NOMO-1 (cell line): Measurements from ENCODE around the gene ZNF207.
A peak's percentile ranks its signal among the peaks of the same experiment; 100 is the strongest.
"Not testable (repeated sequence)": the region's sequence is repeated elsewhere in the genome, so short reads cannot be mapped to it uniquely, and the experiment has no call there.

Experiments used
- DNase-seq, 2 experiments: peaks; one replicate each; lab custom pipeline; 2025; ENCODE audit not compliant: unreplicated experiment in 2 of 2; lab: John Stamatoyannopoulos, UW

Gene ZNF207

GRCh38 chr17:32333187-32333586, 16.8 kb upstream of the ZNF207 start:
- DNase-seq: no peak

DNA sequence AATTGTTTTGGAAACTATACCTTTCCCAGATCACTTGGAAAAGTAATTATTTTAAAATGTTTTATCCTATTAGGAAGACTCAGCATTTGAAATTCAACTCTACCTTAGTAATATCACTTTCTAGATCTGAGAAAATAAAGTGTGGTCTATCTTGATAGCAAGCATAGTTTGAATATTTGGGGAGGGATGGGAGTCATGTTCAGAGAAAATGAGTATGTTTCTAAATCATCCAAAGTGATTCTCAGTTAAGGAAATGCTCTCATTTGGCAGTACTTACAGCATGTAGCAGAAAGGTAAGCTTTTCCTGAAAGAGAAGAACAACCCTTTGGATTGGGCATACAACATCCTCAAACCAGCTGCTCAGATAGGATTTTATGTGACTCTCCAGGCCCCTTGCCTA, 14.9 kb upstream of the ZNF207 start:
- no peak for DNase-seq

DNA sequence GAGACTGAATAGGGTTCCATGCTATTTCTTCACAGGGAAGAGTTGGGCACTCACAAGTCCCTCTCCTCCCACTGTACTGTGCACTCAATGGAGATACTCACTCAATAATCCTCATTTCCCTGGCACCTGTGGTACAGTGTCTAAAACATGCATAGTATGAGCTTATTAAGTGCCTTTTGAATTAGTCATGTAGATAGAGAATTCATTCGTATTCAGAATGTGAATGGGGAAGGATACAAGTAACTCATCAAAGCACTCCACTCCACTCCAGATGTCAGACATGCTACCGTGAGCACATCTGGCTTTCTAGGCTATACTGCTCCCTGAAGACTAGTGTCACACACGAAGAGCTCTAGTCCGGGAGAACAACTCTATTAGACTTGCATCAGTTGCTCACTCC, 14.3 kb upstream of the ZNF207 start:
- DNase-seq: no peak

- DNase-seq: peak; percentile 34 to 50
Measured at GRCh38 chr17:32341141-32341856, 8.7 kb upstream of the ZNF207 start.

DNA sequence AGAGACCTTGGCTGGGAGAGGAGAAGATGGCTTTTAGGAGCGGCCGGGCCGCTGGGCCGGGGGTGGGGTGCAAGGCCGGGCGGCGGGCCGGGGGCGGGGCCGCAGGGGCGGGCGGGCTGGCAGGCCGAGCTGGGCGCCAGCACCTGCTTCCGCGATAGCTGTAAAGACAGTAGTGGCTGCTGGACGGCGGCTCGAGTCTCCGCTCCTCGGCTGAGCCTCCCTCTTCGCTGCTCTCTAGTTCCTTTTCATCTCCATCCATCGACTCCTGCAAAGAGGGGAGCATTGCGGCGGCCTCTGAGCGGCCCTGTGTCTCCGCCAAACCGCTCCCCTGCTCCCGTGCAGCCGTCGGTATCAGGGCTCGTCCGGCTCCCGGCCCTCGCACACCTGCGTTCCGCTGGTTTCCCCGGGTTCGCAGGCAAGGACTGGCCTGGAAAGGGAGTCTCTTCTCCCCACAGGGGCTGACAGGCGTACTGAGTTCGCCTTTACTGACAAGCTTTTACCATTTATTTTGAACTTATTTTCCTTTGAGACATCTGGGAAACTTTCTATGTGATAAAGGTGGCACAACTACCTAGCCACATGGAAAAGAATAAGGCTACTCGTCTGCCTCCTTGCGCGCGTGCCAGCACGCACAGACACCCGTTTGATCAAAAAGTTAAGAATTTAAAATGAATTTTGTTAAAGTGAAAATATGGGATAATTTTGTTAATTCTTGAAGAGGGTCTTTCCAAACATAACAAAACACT, 7.9 kb upstream of the ZNF207 start, which contains the start of gene C17orf75:
Gene C17orf75, minus strand, starts transcription at position 317 of the 746 bp plus-strand sequence. Its CDS starts 34 bp downstream, at position 283.
- peak; percentile 56 to 59 for DNase-seq

GRCh38 chr17:32342603-32343325, 7.2 kb upstream of the ZNF207 start:
- no peak for DNase-seq

DNA sequence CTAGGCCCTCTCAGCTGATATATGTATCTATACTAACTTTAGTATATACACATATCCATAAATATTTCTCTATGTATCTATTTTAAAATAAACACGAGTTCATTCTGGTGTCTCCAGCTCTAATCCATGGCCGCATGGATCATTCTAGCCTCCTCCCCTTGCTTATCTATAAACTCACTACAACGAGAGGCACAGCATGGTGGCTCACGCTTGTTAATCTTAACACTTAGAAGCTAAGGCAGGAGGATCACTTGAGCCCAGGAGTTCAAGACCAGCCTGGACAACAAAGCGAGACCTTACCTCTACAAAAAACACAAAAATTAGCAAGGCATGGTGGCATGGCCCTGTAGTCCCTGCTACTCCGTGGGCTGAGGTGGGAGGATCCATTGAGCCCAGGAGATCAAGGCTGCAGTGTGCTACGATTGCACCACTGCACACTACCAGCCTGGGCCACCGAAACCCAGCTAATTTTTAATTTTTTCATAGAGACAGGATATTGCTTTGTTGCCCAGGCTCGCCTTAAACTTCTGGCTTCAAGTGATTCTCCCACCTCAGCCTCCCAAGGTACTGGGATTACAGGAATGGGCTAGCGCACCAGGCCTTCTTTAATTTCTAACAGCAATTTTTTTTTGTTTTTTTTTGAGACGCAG, 3.9 kb upstream of the ZNF207 start:
- DNase-seq: no peak

GRCh38 chr17:32348483-32348800, 1.5 kb upstream of the ZNF207 start:
- no peak for DNase-seq

DNA sequence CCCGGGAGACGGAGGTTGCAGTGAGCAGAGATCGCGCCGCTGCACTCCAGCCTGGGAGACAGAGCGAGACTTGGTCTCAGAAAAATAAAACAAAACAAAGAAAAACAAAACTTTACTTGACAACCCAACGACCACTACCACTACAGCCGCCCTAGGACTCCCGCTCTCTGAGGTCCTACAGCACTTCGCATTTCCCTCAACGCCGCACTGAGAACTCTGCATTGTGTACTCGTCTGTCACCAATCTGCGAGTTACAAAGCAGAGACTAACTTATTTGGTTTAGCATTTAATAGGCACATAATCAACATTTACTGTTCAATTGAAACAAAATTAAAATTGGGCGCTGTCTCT, 479 bp upstream of the ZNF207 start:
- peak in 1 of 2 experiments; percentile 16 for DNase-seq

DNA sequence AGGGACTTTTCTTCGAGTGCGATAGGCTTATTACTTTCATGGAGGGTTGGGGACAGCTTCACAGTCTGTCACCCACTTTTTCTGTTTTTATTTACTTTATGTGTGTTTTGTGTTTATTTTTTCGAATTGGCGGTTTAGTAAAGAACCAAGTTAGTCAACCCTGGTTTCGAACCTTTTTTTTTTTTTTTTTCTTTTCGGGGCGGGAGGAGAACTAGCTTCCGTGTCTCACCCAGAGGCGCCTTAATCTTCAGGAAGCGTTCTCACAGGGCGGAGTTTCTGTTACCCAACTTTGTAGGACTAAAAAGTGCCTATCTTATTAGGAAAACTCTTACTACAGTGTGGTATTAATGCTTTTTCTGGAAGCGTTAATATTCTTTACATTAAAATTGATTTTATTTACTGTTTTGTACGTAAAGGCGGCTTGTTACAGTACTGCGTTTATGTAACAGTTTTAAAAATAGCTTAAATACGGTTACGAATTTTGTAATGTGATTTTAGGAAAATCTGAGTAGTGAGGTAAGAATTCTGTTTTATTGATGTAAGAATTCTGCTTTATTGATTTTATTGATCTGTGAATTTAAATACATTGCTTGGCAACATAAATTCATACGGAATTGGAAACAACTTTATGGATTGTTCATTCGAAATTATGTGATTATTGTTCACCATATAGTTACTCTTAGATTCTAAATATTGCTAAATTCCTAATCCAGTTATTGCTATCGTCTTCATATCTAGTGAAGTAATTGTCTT, 885 bp downstream of the ZNF207 start:
- peak; percentile 67 to 69 for DNase-seq

GRCh38 chr17:32352734-32353133, 2.8 kb downstream of the ZNF207 start:
- not testable (repeated sequence) for DNase-seq

GRCh38 chr17:32355649-32356377, 5.9 kb downstream of the ZNF207 start:
- DNase-seq: no peak

- DNase-seq: no peak
Measured at GRCh38 chr17:32356378-32356743, 6.4 kb downstream of the ZNF207 start.

- DNase-seq: no peak
Measured at GRCh38 chr17:32356750-32357149, 6.8 kb downstream of the ZNF207 start.

DNA sequence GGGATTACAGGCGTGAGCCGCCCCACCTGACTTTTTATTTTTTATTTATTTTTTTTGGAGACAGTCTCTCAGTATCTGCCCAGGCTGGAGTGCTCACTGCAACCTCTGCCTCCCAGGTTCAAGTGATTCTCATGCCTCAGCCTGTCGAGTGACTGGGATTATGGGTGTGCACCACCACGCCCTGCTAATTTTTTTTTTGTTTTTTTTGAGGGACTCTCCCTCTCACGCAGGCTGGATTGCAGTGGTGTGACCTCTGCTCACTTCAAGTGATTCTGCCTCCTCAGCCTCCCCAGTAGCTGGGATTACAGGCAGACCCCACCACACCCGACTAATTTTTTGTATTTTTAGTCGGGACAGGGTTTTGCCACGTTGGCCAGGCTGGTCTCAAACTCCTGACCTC, 7.7 kb downstream of the ZNF207 start:
- DNase-seq: no peak

DNA sequence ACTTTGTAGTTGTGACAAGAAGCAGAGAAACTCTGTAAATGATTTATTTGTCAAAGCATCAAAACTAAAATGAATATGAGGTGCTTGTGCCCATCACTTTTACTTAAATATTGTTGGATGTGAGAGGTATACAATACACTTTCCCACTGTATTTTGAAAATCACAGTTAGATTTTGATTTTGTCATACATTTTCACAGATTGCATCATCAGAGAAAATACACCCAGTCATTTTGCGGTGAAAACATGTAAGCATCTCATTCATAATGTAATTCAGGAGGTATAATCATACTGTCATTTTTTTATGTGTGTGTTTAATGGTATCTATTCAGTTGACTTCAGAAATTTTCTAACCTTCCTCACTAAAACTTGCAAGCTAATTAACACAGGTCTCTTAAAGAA, 11.3 kb downstream of the ZNF207 start:
- no peak for DNase-seq

DNA sequence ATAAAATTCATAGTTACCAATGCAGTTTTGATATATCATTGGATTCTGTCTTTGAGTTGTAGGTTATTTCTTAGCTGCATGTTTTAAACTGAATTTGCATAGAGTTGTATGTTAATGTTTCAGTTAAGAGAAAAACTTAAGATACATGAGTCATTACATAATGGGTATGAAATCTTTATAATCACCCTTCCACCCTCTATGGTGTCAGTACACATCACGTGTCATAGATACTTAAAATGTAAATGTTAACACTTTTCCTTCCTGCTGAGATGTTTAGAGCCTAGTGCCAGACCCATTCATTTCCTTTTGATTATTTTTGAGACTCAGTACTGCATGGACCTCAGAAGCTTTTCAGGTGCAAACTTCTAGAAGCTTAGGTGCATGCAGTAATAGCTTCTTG, 20.5 kb downstream of the ZNF207 start:
- no peak for DNase-seq

DNA sequence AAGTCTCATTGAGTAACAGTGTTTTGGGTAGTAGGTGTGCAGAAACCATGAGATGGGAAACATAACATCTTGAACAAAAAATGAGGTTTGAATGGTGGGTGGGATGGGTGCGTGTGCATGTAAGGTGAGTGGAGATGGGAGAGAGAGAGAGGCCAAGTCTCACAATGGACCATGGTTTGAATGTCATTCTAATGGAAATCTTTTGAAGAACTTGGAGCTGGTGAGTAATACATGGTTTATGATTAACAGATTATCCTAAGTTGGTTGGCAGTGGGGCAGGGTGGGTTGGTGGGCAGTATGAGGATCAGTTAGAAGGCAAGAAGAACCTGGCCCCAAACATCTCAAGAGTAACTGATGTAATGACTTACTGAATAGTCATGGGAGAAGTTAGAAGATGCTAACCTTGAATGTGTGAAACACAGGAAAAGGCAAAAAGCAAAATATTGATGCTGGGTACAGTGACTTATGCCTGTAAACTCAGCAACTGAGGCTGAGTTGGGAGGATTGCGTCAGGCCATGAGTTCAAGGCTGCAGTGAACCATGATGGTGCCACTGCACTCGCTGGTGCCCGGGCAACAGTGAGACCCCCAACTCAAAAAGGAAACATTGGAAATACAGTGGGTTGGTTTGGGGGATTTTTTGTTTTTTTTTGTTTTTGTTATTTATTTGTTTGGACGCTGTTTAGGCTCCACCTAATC, 32.7 kb downstream of the ZNF207 start:
- DNase-seq: no peak

DNA sequence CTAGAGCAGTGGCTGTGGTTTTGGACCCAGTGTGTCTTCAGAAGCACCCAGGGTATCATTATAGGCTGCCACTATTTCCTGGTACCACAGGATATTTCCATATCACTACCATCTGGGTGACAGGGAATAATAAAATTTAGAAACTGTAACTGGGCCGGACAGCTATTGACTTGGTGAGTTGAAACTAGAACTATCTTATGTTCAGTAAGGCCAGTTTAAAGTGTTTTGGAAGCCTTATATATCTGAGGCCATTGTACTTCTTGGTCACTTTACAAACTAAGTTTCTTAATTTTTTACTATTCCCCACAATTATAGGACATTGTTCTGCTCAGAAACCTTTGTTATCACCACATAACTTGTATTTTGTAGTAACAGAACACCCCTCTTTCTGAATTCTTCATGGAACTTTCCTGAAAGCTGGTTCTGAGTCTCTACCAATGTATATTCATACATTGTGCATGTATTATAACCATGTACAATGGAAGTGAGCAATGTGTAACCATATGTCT, 34.0 kb downstream of the ZNF207 start:
- DNase-seq: no peak
